Peyer's patch (tissue), 4 donors: ENCODE measurements around the gene KLF5. TPM values are rescaled to one million over a fixed set of nuclear protein-coding genes. Genes with fewer than 3 reads are reported as not detected.

Experiments used
- DNase-seq, 3 donors: peaks; one replicate each; pipeline ENCODE4 v3.0.0-alpha.2; 2017 to 2019
- H3K27ac ChIP-seq, 4 donors: fragments of 200-600 bp; sonication (generic); one replicate each; pipeline ENCODE4 v1.5.1; 2016 to 2019
- H3K27me3 ChIP-seq, 2 donors: fragments of 200-600 bp; sonication (generic); one replicate each; pipeline ENCODE4 v1.5.1; 2019
- H3K36me3 ChIP-seq, 3 donors: fragments of 200-600 bp; sonication (generic); one replicate each; pipeline ENCODE4 v1.5.1; 2016 to 2019
- H3K4me1 ChIP-seq, 4 donors: fragments of 200-600 bp; sonication (generic); one replicate each; pipeline ENCODE4 v1.5.1; 2016 to 2019
- H3K4me3 ChIP-seq, 4 donors: fragments of 200-600 bp; sonication (generic); 1 replicate in 3 of 4; 2 replicates in 1 of 4; pipeline ENCODE4 v1.5.1; 2016 to 2019; ENCODE audit warnings: mild to moderate bottlenecking in 1 of 4
- H3K9me3 ChIP-seq, 4 donors: fragments of 200-600 bp; sonication (generic); one replicate each; pipeline ENCODE4 v1.5.1; 2016 to 2019; ENCODE audit warnings: mild to moderate bottlenecking in 1 of 4
- CTCF ChIP-seq, 6 experiments: fragments of 450-650 bp in 4 of 6; fragments of 200-600 bp in 2 of 6; sonication (generic) in 1 of 6; IDR thresholded peaks; one replicate each; pipeline ENCODE4 v1.5.1; 2017 to 2019; ENCODE audit warnings: antibody characterized with exemption in 6 of 6, mild to moderate bottlenecking in 3 of 6, moderate library complexity in 1 of 6
- POLR2A ChIP-seq, 2 donors: fragments of 450-650 bp; IDR thresholded peaks; one replicate each; pipeline ENCODE4 v1.5.1; 2017; ENCODE audit warnings: antibody characterized with exemption in 2 of 2, mild to moderate bottlenecking in 2 of 2, moderate library complexity in 2 of 2
- total RNA-seq, 4 donors: library from RNA; depleted of rRNA; stranded (reverse); fragments of >200 nt; gene quantifications; one replicate each; pipeline ENCODE4 v1.1.0, GENCODE V29; 2016

KLF5 gene
- total RNA-seq, 4 donors from 2014 or later, result 70.1 to 250 (median 209) TPM

DNA sequence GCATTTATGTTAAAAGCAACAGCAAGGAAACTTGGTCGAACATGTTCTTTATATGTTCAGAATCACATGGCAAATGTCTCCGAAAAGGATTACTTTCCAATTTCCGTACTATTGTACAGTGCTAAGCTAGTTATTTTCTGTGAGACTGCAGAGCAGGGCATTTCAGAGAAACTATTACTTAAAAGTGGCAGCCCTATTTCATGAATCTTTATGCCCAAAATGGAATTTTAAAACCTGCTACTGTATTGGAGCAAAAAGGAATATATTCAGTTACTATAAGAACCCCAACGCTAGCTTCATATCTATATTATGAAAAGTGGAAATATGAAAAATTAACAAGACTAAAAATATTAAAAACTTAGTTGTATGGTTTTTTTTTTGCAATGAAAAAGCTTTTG lies 2.2 kb upstream of the KLF5 start:
- no peak for TF ChIP-seq CTCF (IDR thresholded peaks at IDR 0.05)
- no peak for TF ChIP-seq POLR2A (IDR thresholded peaks at IDR 0.05)
- no peak for DNase-seq
- H3K9me3 ChIP-seq, result no peaks in the 10 kb centered on the region
- H3K4me1 ChIP-seq, result peaks cover 0 to 9% (median 0%) of the 10 kb centered on the region in 4 donors
- H3K27me3 ChIP-seq, result no peaks in the 10 kb centered on the region
- H3K27ac ChIP-seq, result peak overlapping the region in 2 of 4 donors; percentile 40 to 83
- H3K4me3 ChIP-seq, result peak overlapping the region in 2 of 4 donors; percentile 72 to 86
- H3K36me3 ChIP-seq, result peaks cover 0 to under 1% (median 0%) of the 10 kb centered on the region in 3 donors

DNA sequence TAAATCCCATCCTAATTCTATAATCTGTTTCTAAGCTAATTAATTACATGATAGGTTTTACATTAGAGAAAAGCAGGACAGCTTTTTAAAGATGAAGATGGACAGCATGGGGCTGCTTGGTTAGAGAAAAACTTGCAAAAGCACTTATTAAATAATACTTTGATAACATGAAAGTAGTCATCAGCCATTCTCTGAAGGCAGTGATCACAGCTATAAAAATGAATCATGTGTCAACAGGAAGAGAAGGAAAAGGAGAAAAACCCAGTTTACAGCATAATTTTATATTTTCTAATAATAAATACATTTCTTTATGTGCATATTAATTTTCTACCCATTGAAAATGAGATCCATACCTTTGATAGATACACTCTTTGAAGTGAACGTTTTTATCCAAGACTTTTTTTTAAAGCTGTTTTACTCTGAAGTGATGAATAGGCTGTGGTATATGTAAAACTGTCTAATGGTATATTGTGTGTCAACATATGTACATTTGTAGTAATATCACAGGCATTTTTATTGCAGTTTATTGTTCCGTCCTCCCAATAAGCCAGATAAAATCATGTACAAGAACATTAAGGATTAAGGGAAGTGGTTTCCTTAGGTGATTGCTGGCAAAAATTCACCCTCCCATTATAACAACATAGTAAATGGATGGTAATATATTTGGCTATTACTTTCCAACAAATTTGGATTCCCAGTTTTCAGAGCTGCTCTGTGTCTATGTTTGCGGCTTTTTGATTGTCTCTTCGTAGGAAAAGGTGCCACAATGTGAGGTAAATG lies 1.3 kb upstream of the KLF5 start:
- Histone ChIP-seq H3K4me1 (peaks cover 0 to 9% (median 0%) of the 10 kb centered on the region in 4 donors), H3K9me3 (no peaks in the 10 kb centered on the region), H3K4me3 (peak overlapping the region in 3 of 4 donors; percentile 60 to 86 (median 72)), H3K36me3 (peaks cover 0 to 10% (median 0%) of the 10 kb centered on the region in 3 donors), H3K27me3 (no peaks in the 10 kb centered on the region), H3K27ac (peak overlapping the region in 3 of 4 donors; percentile 50 to 83 (median 56))
- DNase-seq, result no peak
- TF ChIP-seq POLR2A (IDR thresholded peaks at IDR 0.05), result peak in 1 of 2 donors; percentile 20
- no peak for TF ChIP-seq CTCF (IDR thresholded peaks at IDR 0.05)

- Histone ChIP-seq H3K27me3 (no peaks in the 10 kb centered on the region), H3K36me3 (peaks cover 0 to 11% (median 0%) of the 10 kb centered on the region in 3 donors), H3K27ac (peak overlapping the region in 3 of 4 donors; percentile 41 to 83 (median 50)), H3K9me3 (no peaks in the 10 kb centered on the region), H3K4me3 (peak overlapping the region in 3 of 4 donors; percentile 60 to 86 (median 72)), H3K4me1 (peaks cover 0 to 9% (median 0%) of the 10 kb centered on the region in 4 donors)
- no peak for DNase-seq
- no peak for TF ChIP-seq POLR2A (IDR thresholded peaks at IDR 0.05)
- no peak for TF ChIP-seq CTCF (IDR thresholded peaks at IDR 0.05)
These were observed 816 bp upstream of the KLF5 start for GRCh38 chr13:73058064-73058313.

GRCh38 chr13:73058432-73058735 lies 421 bp upstream of the KLF5 start:
- no peak for DNase-seq
- Histone ChIP-seq H3K4me3 (peak overlapping the region; percentile 60 to 86 (median 66)), H3K27ac (peak overlapping the region; percentile 41 to 83 (median 51)), H3K36me3 (peaks cover 0 to 11% (median 0%) of the 10 kb centered on the region in 3 donors), H3K9me3 (no peaks in the 10 kb centered on the region), H3K27me3 (no peaks in the 10 kb centered on the region), H3K4me1 (peaks cover 0 to 9% (median 0%) of the 10 kb centered on the region in 4 donors)
- no peak for TF ChIP-seq POLR2A (IDR thresholded peaks at IDR 0.05)
- no peak for TF ChIP-seq CTCF (IDR thresholded peaks at IDR 0.05)

DNA sequence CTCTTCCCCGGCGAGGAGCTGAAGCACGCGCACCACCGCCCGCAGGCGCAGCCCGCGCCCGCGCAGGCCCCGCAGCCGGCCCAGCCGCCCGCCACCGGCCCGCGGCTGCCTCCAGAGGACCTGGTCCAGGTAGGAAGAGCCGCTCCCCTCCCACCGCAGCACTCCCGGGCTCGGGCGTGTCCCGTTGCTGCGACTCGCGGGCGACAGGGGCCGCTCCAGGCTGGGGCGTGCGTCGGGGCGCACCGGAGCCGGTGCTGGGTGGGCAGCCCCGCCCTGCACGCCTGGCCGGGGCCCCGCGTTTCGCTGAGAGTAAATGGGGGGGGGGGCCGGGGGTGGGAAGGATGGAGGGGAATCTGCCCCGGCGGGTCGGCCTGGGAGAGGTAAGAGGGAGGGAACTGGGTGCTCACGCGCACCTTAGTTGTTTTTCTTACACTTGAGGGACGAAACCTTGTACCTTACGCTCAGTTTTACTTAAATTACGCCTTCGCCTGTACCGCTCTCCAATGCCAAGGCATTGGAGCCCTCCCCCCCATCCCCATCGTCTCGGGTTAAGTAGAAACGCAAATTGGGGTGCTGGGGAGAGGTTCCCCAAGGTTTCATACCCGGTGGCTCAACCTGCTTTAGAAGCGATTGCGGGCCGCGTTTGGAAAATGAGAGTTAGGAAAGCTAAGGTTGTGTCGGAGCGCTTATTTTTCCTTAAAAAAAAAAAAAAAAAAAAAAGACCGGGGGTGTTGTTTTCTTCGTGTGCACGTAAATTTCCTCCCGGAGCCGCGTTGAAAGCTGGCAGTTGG lies 850 bp downstream of the KLF5 start:
- Histone ChIP-seq H3K9me3 (no peaks in the 10 kb centered on the region), H3K27ac (peak overlapping the region; percentile 52 to 91 (median 78)), H3K4me1 (peaks cover 0 to 9% (median 0%) of the 10 kb centered on the region in 4 donors), H3K4me3 (peak overlapping the region; percentile 60 to 86 (median 66)), H3K27me3 (no peaks in the 10 kb centered on the region), H3K36me3 (peaks cover 0 to 19% (median 0%) of the 10 kb centered on the region in 3 donors)
- DNase-seq, result peak in 2 of 3 donors; percentile 60 to 70
- TF ChIP-seq POLR2A (IDR thresholded peaks at IDR 0.05) (no peak), CTCF (IDR thresholded peaks at IDR 0.05) (no peak)
